Ramos (cell line): Measurements from ENCODE around the gene CCT3.

Experiments used
- in situ Hi-C: fragments of 300-500 bp; cut with MboI; formaldehyde crosslinking; loops from one replicate; pipeline ENCODE4 v1.14.3; 2022; ENCODE audit warnings: low sequenced_read_pairs; ENCODE audit not compliant: unreplicated experiment

Gene CCT3

DNA sequence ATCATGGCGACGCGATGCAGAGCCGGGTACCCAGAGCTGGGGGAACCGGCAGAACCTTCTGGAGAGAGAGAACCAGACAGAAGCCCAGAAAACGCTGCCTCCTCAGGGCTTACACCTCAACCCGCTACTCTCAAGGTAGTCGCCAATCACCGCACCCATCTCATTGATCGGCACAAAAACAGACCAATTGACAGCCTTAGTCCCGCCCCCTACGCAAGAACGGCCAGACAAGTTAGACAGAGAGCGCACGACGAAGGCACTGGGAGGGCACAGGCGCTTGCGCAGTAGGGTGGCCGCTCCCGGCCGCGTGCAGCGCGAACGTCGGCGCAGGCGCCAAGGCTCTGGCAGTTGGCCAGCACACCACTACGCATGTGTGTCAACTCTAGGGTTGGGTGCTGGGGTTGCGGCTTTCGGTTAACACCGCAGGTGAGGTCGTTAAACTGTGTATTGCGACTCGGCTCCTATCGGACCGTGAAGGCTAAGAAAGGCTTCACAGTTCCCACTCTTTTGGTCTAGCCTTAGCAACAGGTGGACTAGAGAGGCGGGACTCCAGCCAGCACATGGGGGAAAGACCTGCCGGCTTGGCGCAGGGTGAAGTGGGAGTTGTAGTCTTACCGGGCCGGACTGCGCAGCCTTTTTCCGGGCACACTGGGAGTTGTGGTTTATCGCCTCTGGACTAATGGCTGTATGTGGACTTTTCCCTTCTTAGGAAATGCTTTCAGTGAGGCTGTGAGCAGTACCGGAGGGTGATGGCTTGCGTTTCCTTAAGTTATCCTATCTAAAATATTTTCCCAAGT, at the start of gene CCT3, which contains the start of gene TSACC:
TSS of gene CCT3 (minus strand) at position 113 of the 797 bp plus-strand sequence. CDS start at position 5, 108 bp downstream.
TSS of gene TSACC (plus strand) at position 347 of the 797 bp plus-strand sequence. CDS start 1,232 bp downstream, outside the sequence.
- in situ Hi-C loops, result no loop called here

GRCh38 chr1:156387870-156388173, 49.7 kb upstream of the CCT3 start:
- in situ Hi-C loops, result loop anchor here (5.0 kb wide), 1 partner anchor 219 kb away; no protein-coding TSS in a partner anchor

DNA sequence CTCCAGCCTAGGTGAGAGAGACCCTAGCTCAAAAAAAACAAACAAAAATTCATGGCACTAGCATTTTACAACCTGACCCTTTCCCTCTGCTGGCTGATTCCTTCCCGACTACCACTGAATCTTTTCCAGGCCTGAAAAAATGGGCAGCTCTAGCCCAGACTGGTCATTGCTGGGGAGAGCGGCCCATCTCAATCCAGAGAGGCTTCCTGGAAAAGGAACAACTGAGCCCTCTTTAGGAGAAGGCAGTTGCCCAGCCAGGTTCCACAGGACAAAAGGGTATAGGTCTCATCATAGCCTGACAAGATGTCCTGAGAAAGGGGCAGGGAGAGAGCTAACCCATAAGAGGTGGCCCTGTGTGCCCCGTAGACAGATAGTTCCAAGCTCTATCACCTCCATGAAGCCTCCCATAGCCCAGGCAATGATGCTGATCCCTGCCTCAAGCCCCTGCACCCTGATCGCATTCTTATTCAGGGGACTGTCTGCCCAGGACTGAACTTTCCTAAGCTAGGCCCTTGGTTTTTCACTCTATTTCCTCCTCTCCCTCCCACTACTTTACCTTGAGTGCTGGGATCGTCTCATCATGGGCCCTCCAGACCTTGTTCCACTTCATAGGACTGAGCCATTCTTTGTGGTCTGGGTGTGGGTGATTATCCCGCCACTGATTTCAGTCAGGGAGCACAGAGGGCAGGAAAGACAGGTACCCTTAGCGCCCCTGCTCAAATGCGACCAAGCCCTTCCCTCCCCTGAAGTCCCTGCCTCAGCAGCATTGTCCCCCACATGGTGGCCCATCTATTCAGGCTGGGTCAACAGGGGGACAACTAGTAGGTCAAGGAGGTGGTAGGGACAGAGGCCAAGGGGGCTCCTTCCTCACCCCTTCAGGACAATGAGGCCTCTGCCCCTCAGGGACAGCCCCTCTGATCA, 49.1 kb upstream of the CCT3 start:
- in situ Hi-C loops, result loop anchor here (5.0 kb wide), 1 partner anchor 220 kb away; no protein-coding TSS in a partner anchor

DNA sequence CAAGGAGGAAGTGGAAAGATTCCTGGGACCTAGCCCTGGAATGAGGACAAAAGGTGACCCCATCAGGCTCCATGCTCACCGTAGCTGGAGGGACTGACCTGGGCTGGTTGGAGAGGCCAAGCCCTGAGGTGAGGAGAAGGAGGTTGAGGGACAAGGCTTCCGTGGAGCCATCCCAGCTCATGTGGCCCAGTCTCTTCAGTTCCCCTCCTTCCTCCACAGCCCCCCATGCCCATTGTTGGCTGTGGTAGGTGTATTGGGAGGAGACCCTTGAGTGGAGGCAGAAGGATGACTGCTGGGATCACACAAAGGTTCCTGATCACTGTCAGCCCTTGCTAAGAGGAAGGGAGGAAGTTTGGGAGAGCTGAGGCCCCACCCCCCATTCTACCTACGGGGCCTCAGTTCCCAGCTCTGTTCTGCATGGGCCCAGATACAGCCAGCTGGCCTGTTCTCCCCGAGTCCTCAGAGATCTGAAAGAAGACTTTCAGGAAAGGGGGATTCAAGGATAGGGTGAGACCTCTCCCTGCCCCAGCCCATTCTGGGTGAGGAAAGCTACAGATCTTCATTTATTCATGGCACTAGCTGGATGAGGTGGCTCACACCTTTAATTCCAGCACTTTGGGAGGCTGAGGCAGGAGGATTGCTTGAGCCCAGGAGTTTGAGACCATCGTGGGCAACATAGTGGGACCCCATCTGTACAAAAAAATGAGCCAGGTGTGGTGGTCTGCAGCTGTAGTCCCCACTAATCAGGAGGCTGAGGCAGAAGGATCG, 48.2 kb upstream of the CCT3 start:
- in situ Hi-C loops, result loop anchor here (5.0 kb wide), 1 partner anchor 221 kb away; no protein-coding TSS in a partner anchor

- in situ Hi-C loops, result loop anchor here (5.0 kb wide), 1 partner anchor 222 kb away; no protein-coding TSS in a partner anchor
Observed at GRCh38 chr1:156385534-156386031, 47.5 kb upstream of the CCT3 start.

GRCh38 chr1:156384658-156385057, 46.6 kb upstream of the CCT3 start:
- in situ Hi-C loops, result loop anchor here (5.0 kb wide), 2 partner anchors 58 to 223 kb away; no protein-coding TSS in a partner anchor

DNA sequence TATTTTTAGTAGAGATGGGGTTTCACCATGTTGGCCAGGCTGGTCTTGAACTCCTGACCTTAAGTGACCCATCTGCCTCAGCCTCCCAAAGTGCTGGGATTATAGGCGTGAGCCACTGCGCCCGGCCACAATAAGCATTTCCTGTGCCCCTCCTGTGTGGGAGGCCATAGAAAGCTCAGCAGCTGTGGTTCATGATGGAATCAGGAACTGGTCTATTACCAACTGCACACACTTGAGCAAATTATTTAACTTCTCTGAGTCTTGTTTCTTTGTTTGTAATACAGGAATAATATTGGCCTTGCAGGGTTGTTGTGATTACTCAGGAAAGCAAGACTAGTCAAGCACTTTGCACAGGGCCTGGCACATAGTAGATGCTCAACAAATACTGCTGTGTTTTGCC, 45.9 kb upstream of the CCT3 start:
- in situ Hi-C loops, result loop anchor here (5.0 kb wide), 1 partner anchor 58 kb away; no protein-coding TSS in a partner anchor

GRCh38 chr1:156383023-156383422, 44.9 kb upstream of the CCT3 start:
- in situ Hi-C loops, result loop anchor here (5.0 kb wide), 1 partner anchor 59 kb away; no protein-coding TSS in a partner anchor

DNA sequence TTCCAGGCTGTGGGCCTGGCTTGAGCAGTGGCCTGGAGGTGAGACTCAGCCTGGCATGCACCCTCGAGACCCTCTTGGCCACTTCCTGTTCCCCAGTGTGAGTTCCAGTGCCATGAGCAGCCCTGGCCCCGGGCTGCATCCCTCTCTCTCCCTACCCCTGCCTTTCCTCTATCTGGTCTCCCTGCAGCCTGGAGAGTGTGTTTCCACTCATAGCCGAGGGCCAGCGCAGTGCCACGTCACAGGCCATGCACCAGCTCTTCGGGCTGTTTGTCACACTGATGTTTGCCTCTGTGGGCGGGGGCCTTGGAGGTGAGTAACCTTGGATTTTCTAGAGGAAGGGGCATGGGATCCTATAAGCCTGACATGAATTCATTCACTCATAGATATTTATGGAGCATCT, 44.5 kb upstream of the CCT3 start:
- in situ Hi-C loops, result loop anchor here (5.0 kb wide), 1 partner anchor 60 kb away; no protein-coding TSS in a partner anchor

DNA sequence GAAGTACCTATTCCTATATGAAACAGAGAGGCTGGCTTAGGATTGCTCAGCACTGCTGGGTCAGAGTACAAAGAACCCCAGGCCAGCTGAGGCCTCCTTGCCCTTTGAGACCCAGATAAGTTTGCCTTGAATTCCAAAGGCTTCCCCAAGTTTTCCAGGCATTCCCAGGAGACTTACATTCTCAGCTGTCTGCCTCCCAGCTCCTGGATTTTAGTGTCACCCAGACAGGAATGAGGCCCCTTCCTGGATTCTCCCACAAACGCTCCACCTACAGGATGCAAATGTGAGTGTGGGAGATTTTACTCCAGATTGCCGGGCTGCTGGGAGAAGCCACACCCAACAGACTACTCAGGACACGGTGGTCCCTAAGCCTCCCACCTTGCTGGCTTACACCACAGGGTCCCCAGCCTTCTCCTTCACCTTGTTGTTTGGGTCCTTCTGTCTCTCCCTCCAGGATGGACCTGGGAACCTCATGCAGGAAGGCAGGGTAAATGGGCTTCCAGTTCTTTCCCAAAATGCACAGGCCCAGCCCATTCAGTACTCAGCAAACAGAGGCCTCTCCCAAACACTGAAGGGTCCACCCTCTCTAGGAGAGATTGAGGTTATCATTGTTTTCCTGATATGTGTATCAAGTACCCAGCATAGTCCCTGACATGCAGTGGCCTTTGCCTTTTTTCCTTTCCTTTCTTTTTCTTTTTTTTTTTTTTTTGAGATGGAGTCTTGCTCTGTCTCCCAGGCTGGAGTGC, 41.5 kb upstream of the CCT3 start:
- in situ Hi-C loops, result loop anchor here (5.0 kb wide), 1 partner anchor 63 kb away; no protein-coding TSS in a partner anchor

DNA sequence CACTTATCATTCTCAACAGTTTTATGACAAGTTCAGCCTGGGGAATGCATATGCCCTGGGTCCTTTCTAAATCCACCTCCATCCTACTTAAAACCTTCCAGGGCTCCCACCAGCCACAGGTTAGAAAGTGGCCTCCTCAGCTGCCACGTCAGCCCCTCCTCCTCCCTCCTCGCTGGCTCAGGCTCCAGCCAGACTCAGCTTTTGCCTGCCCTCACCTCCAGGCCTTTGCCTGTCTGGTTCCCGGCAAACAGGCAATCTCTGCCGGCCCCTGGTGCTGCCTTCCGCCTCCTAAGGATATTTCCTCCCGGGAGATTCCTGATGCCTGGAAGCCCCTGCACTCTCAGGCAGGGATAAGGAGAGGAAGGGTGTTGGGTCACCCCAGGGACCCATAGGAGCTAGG, 40.5 kb upstream of the CCT3 start:
- in situ Hi-C loops, result no loop called here

- in situ Hi-C loops, result no loop called here
Observed at GRCh38 chr1:156376958-156377919, 39.1 kb upstream of the CCT3 start.

DNA sequence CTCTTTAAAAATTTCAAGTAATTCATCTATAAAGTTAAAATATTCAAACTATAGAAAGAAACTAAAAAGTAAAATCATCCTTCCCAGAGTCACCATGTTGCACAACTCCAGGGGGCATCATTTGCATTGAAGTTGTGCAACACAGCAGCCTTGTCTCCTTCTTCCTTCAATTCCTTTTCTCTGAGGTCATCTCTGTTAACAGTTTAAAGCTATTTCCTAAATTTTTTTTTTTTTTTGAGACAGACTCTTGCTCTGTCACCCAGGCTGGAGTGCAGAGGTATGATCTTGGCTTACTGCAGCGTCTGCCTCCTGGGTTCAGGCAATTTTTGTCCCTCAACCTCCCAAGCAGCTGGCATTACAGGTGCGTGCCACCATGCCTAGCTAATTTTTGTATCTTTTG, 38.1 kb upstream of the CCT3 start:
- in situ Hi-C loops, result no loop called here

DNA sequence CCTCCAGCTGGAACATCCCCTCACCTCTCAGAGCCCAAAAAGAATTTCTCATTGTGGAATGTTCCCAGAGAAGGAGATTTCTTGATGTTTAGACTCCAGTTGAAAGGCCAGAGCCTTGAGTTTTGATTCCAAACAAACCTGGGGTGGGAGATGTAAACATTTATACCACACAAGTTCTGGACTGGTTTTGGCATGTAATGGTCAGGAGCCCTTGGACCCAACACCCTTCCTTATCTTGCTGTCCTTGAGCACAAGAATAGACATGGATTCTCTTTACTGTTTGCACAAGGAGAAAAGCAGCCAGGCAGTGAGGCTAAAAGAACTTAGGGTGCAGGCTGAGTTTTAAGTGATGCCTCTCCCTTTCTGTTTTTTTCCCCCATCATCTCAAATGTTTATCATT, 35.5 kb upstream of the CCT3 start:
- in situ Hi-C loops, result no loop called here

DNA sequence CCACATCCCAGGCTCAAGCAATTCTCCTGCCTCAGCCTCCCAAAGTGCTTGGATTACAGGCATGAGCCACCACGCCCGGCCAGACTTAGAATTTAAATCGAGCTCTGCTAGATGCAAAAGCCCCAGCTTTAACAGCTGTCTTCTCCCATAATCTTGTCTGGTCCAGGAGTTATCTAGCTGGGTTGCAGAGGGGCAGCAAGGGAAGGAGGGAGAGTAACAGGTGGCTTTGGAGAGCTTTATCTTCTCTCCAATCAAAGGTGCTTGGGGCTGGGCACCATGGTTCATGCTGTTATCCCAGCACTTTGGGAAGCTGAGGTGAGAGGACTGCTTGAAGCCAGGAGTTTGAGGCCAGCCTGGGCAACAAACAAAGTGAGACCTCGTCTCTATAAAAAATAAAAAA, 34.8 kb upstream of the CCT3 start:
- in situ Hi-C loops, result no loop called here

DNA sequence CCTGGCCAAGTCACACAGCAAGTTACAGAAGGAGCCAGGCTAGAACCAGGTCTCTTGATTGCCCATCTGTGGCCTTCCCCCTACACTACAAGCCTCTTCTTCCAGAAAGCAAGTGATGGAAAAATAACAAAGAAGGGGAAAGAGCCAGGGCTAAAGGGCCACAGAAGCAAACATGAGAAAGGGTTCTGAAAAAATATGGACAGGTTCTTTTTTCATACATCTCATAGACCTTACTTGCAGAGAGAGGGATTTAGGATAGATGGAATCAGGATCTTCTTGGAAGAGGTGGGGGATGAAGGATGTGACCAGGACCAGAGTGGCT, 34.1 kb upstream of the CCT3 start:
- in situ Hi-C loops, result no loop called here

DNA sequence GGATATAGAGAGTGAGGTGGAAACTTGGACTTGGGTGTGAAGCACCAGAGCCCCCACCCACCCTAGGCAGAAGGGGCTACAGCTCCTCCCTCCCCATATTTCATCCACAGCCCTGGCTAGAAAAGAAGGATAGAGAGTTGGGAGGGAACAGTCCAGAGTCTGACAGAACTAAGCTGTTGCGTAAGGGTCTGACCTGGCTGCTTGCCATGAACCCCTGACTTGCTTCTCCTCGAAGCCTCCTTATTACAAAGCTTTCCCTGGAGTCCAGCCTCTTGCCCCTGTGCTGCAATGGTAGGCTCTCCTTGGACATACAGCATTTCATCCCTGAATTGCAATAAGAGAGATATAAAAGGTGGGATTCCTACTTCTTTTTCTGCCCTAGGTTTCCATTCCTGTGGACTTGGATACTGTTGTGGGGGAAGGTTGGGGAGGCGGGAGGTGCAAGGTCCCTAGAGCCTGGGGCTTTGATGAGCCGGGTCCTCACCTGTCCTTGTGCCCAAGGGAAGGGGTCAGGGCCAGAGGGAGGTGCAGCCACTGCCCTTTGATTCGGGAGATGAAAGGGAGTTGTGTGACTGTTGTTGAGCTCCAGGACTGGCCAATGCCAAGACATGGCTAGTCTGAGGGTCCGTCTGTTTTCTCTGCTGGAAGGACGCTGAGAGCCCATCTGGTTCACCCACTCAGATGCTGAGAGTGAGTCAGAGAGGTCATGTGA, 33.6 kb upstream of the CCT3 start:
- in situ Hi-C loops, result no loop called here
